H9 (cell line): ENCODE data around the gene PFKP. TPM values are rescaled to one million over a fixed set of nuclear protein-coding genes. Genes with fewer than 3 reads are reported as not detected.

ENCODE experiments used
- DNase-seq: peaks from one replicate; pipeline ENCODE4 v3.0.0-alpha.2; 2017
- H2AFZ ChIP-seq: one replicate; pipeline ENCODE4 v1.6.1; 2013; ENCODE audit warnings: mild to moderate bottlenecking, low read length, control low read depth, moderate library complexity
- H2AK5ac ChIP-seq: 2 replicates; pipeline ENCODE4 v1.6.1; 2013; ENCODE audit warnings: low read length, control low read depth, mixed read lengths; ENCODE audit not compliant: insufficient read length
- H2BK120ac ChIP-seq: one replicate; pipeline ENCODE4 v1.6.1; 2013; ENCODE audit warnings: low read depth, mild to moderate bottlenecking, low read length, control low read depth, inconsistent platforms; ENCODE audit not compliant: poor library complexity, severe bottlenecking
- H2BK12ac ChIP-seq: 2 replicates; pipeline ENCODE4 v1.6.1; 2013; ENCODE audit warnings: low read length, control low read depth, mixed read lengths, low read depth; ENCODE audit not compliant: insufficient read length
- H2BK15ac ChIP-seq: 2 replicates; pipeline ENCODE4 v1.6.1; 2013; ENCODE audit warnings: low read depth, low read length, control low read depth
- H2BK20ac ChIP-seq: one replicate; pipeline ENCODE4 v1.6.1; 2013; ENCODE audit warnings: low read depth, mild to moderate bottlenecking, low read length, control low read depth, inconsistent platforms; ENCODE audit not compliant: poor library complexity, severe bottlenecking
- H2BK5ac ChIP-seq: 2 replicates; pipeline ENCODE4 v1.6.1; 2013; ENCODE audit warnings: low read length, control low read depth, mixed read lengths; ENCODE audit not compliant: insufficient read length
- H3K14ac ChIP-seq: 2 replicates; pipeline ENCODE4 v1.6.1; 2013; ENCODE audit warnings: low read length, control low read depth; ENCODE audit not compliant: insufficient read depth
- H3K18ac ChIP-seq: 2 replicates; pipeline ENCODE4 v1.6.1; 2013; ENCODE audit warnings: low read depth, mild to moderate bottlenecking, mixed read lengths, low read length, control low read depth; ENCODE audit not compliant: insufficient read length
- H3K23ac ChIP-seq: 2 replicates; pipeline ENCODE4 v1.6.1; 2013; ENCODE audit warnings: low read length, control low read depth, mixed read lengths, low read depth; ENCODE audit not compliant: insufficient read length
- H3K23me2 ChIP-seq: 2 replicates; pipeline ENCODE4 v1.6.1; 2013; ENCODE audit warnings: low read depth, mild to moderate bottlenecking, mixed read lengths, low read length, control low read depth; ENCODE audit not compliant: insufficient read length, poor library complexity, severe bottlenecking
- H3K27ac ChIP-seq: 2 replicates; pipeline ENCODE4 v1.5.1; 2013; ENCODE audit warnings: low read length, control low read depth, mixed read lengths, low read depth; ENCODE audit not compliant: insufficient read length
- H3K27me3 ChIP-seq: 2 replicates; pipeline ENCODE4 v1.6.1; 2013; ENCODE audit warnings: low read length, control low read depth, inconsistent platforms; ENCODE audit not compliant: insufficient read depth
- H3K4ac ChIP-seq: 2 replicates; pipeline ENCODE4 v1.6.1; 2013; ENCODE audit warnings: low read depth, mild to moderate bottlenecking, control low read depth, inconsistent platforms, low read length, moderate library complexity
- H3K4me1 ChIP-seq: 2 replicates; pipeline ENCODE4 v1.6.1; 2013; ENCODE audit warnings: low read length, control low read depth, inconsistent platforms; ENCODE audit not compliant: insufficient read depth
- H3K4me2 ChIP-seq: 2 replicates; pipeline ENCODE4 v1.6.1; 2013; ENCODE audit warnings: low read length, control low read depth, mixed read lengths; ENCODE audit not compliant: insufficient read length, insufficient read depth
- H3K56ac ChIP-seq: 2 replicates; pipeline ENCODE4 v1.6.1; 2013; ENCODE audit warnings: low read depth, mild to moderate bottlenecking, mixed read lengths, low read length, control low read depth; ENCODE audit not compliant: insufficient read length
- H3K79me1 ChIP-seq: 2 replicates; pipeline ENCODE4 v1.6.1; 2013; ENCODE audit warnings: low read depth, mild to moderate bottlenecking, moderate library complexity, low read length, control low read depth, inconsistent platforms; ENCODE audit not compliant: insufficient read depth, poor library complexity, severe bottlenecking
- H3K79me2 ChIP-seq: 2 replicates; pipeline ENCODE4 v1.6.1; 2013; ENCODE audit warnings: low read length, control low read depth, inconsistent platforms; ENCODE audit not compliant: insufficient read depth
- H3K9ac ChIP-seq: 2 replicates; pipeline ENCODE4 v1.6.1; 2013; ENCODE audit warnings: low read length, control low read depth, mixed read lengths; ENCODE audit not compliant: insufficient read length; ENCODE audit errors: extremely low read depth
- H3K9me3 ChIP-seq: one replicate; pipeline ENCODE4 v1.6.1; 2013; ENCODE audit warnings: low read depth, low read length, inconsistent platforms; ENCODE audit not compliant: control insufficient read depth
- H3T11ph ChIP-seq: one replicate; pipeline ENCODE4 v1.6.1; 2013; ENCODE audit warnings: mild to moderate bottlenecking, low read length, control low read depth, inconsistent platforms
- H4K20me1 ChIP-seq: one replicate; pipeline ENCODE4 v1.6.1; 2013; ENCODE audit not compliant: control insufficient read depth, insufficient read length, insufficient read depth
- H4K5ac ChIP-seq: 2 replicates; pipeline ENCODE4 v1.6.1; 2013; ENCODE audit warnings: low read depth, mild to moderate bottlenecking, mixed read lengths, low read length, control low read depth; ENCODE audit not compliant: insufficient read length
- H4K8ac ChIP-seq: replicated peaks from 2 replicates; pipeline ENCODE4 v1.6.1; 2013; ENCODE audit warnings: low read length, control low read depth, mixed read lengths, low read depth; ENCODE audit not compliant: insufficient read length
- H4K91ac ChIP-seq: 2 replicates; pipeline ENCODE4 v1.6.1; 2013; ENCODE audit warnings: low read depth, mild to moderate bottlenecking, moderate library complexity, mixed read lengths, low read length, control low read depth; ENCODE audit not compliant: insufficient read length
- H3K27ac Mint-ChIP-seq, 3 experiments: 2 replicates in 2 of 3; 3 replicates in 1 of 3; pipeline ENCODE4 v1.8.0; 2020 to 2021; ENCODE audit warnings: mixed read lengths in 3 of 3, mild to moderate bottlenecking in 1 of 3, moderate library complexity in 1 of 3
- H3K27me3 Mint-ChIP-seq: 2 replicates; pipeline ENCODE4 v1.8.0; 2021; ENCODE audit warnings: low read depth, mild to moderate bottlenecking, moderate library complexity, mixed read lengths
- H3K36me3 Mint-ChIP-seq, 3 experiments: 2 replicates in 2 of 3; 3 replicates in 1 of 3; pipeline ENCODE4 v1.8.0; 2020 to 2021; ENCODE audit warnings: low read depth in 3 of 3, mixed read lengths in 3 of 3; ENCODE audit not compliant: insufficient read depth in 1 of 3
- H3K4me1 Mint-ChIP-seq, 2 experiments: 2 replicates each; pipeline ENCODE4 v1.8.0; 2020; ENCODE audit warnings: mixed read lengths in 2 of 2
- H3K4me3 Mint-ChIP-seq, 2 experiments: 2 replicates in 1 of 2; 3 replicates in 1 of 2; pipeline ENCODE4 v1.8.0; 2020 to 2021; ENCODE audit warnings: mild to moderate bottlenecking in 2 of 2, mixed read lengths in 2 of 2, moderate library complexity in 1 of 2
- H3K9me3 Mint-ChIP-seq, 2 experiments: 2 replicates in 1 of 2; 3 replicates in 1 of 2; pipeline ENCODE4 v1.8.0; 2020; ENCODE audit warnings: mild to moderate bottlenecking in 2 of 2, mixed read lengths in 2 of 2, moderate library complexity in 1 of 2
- CTCF ChIP-seq: fragments of 200-600 bp; sonication (generic); conservative IDR thresholded peaks from 3 replicates; pipeline ENCODE4 v1.8.0; 2021; ENCODE audit warnings: antibody characterized with exemption, mild to moderate bottlenecking
- WGBS: extraction: QIAGEN DNeasy Blood & Tissue Kit; methylation state at CpG from one replicate; pipeline ENCODE4 v1.1.7; 2013; ENCODE audit warnings: missing lambda C conversion rate, low lambda C conversion rate, mixed read lengths; ENCODE audit not compliant: insufficient read length; ENCODE audit errors: extremely low coverage; 5-methylcytosine and 5-hydroxymethylcytosine counted together
- total RNA-seq: library from RNA; stranded (reverse); gene quantifications from 2 replicates; pipeline ENCODE4 v1.2.1, GENCODE V29; 2021

Gene PFKP
- total RNA-seq, 1 experiment from 2014 or later, result 145 TPM

- H3K14ac ChIP-seq, result no peak overlapping the region
- peaks cover 18 to 21% of the 10 kb centered on the region in 2 experiments for H3K9me3 Mint-ChIP-seq
- no peak overlapping the region for H2BK15ac ChIP-seq
- H4K5ac ChIP-seq, result no peak overlapping the region
- H3K27me3 ChIP-seq, result no peaks in the 10 kb centered on the region
- no CpG with 5 or more reads among the region's 8 CpGs for WGBS
- DNase-seq, result no peak
- H3K36me3 Mint-ChIP-seq, result peaks cover 0 to 12% (median 3%) of the 10 kb centered on the region in 3 experiments; a peak in 5 of 7 replicates
- no peak overlapping the region for H2BK12ac ChIP-seq
- no peaks in the 10 kb centered on the region for H3K4me1 Mint-ChIP-seq
- H3T11ph ChIP-seq, result no peak overlapping the region
- no peak overlapping the region for H2BK120ac ChIP-seq
- H3K4me1 ChIP-seq, result no peaks in the 10 kb centered on the region
- no peak overlapping the region for H3K9ac ChIP-seq
- H3K4me3 Mint-ChIP-seq, result no peak overlapping the region
- no peaks in the 10 kb centered on the region for H3K23me2 ChIP-seq
- H3K27ac Mint-ChIP-seq, result no peak overlapping the region
- no peaks in the 10 kb centered on the region for H3K27me3 Mint-ChIP-seq
- no peak for TF ChIP-seq CTCF
- H3K9me3 ChIP-seq, result no peaks in the 10 kb centered on the region
- no peak overlapping the region for H3K23ac ChIP-seq
- no peak overlapping the region for H3K56ac ChIP-seq
- no peak overlapping the region for H2BK5ac ChIP-seq
- no peak overlapping the region for H2AFZ ChIP-seq
- no peak overlapping the region for H3K4me2 ChIP-seq
- no peak overlapping the region for H4K8ac ChIP-seq
- no peak overlapping the region for H2AK5ac ChIP-seq
- H3K27ac ChIP-seq, result no peak overlapping the region
- no peak overlapping the region for H4K91ac ChIP-seq
- H3K79me2 ChIP-seq, result no peaks in the 10 kb centered on the region
- no peak overlapping the region for H2BK20ac ChIP-seq
- H3K79me1 ChIP-seq, result no peaks in the 10 kb centered on the region
- H4K20me1 ChIP-seq, result no peaks in the 10 kb centered on the region
- no peak overlapping the region for H3K18ac ChIP-seq
- H3K4ac ChIP-seq, result no peak overlapping the region
Measured at GRCh38 chr10:3036155-3037021, 31.0 kb upstream of the PFKP start.
